GM12878 (cell line): ENCODE results near the gene AP1B1. TPM values are rescaled to one million over a fixed set of nuclear protein-coding genes. Genes with fewer than 3 reads are reported as not detected.

Experiments
- ATAC-seq: fragments of 200-7000 bp; cut with Tn5 transposase; 3 replicates; pipeline ENCODE4 v1.9.1; 2020; ENCODE audit warnings: mild to moderate bottlenecking, moderate library complexity
- BruUV-seq: library from RNA; stranded (reverse); fragments of 400-500 nt; replicated peaks from 2 replicates; lab custom pipeline; 2021; lab: Mats Ljungman, UMichigan
- CTCF ChIA-PET: fragments of 300-600 bp; sonication (Branson Sonifier 250); formaldehyde crosslinking; extraction: SDS; loops from one replicate; lab custom pipeline; 2021; ENCODE audit warnings: inconsistent platforms; lab: Yijun Ruan, JAX
- POLR2A ChIA-PET: fragments of 350-600 bp; formaldehyde crosslinking; extraction: SDS; loops from one replicate; lab custom pipeline; 2021; ENCODE audit warnings: inconsistent platforms; lab: Charles Lee
- RAD21 ChIA-PET: fragments of 300-600 bp; sonication (Branson Sonifier 250); formaldehyde crosslinking; loops from one replicate; lab custom pipeline; 2023; ENCODE audit warnings: antibody characterized with exemption; ENCODE audit not compliant: unreplicated experiment; lab: Charles Lee
- SMC1A ChIA-PET: fragments of 300-600 bp; sonication (Branson Sonifier 250); formaldehyde crosslinking; loops from one replicate; lab custom pipeline; 2023; ENCODE audit not compliant: unreplicated experiment, uncharacterized antibody; lab: Charles Lee
- DNase-seq: peaks from one replicate; pipeline ENCODE4 v3.0.0-alpha.2; 2011; ENCODE audit warnings: low read depth, low spot score
- FAIRE-seq: peaks from 3 replicates; lab custom pipeline; 2011; peaks lifted over from hg19 to GRCh38; lab: Jason Lieb, UNC
- H2AFZ ChIP-seq: 2 replicates; pipeline ENCODE4 v1.6.0; 2011; ENCODE audit warnings: low read depth, low read length, control low read depth; ENCODE audit not compliant: control insufficient read depth
- H3K27ac ChIP-seq: 2 replicates; pipeline ENCODE4 v1.5.1; 2011; ENCODE audit warnings: control low read depth; ENCODE audit not compliant: control insufficient read depth, insufficient read depth
- H3K27me3 ChIP-seq, 2 experiments: replicated peaks in 1 of 2; 2 replicates each; pipeline versions ENCODE4 v1.6.0 to v1.6.1; 2011; ENCODE audit warnings: low read length in 1 of 2; ENCODE audit not compliant: control insufficient read depth in 2 of 2, insufficient read depth in 2 of 2
- H3K36me3 ChIP-seq, 2 experiments: 2 replicates each; pipeline ENCODE4 v1.5.1; 2011; ENCODE audit warnings: low read length in 1 of 2; ENCODE audit not compliant: control insufficient read depth in 2 of 2, insufficient read depth in 2 of 2
- H3K4me1 ChIP-seq: 2 replicates; pipeline ENCODE4 v1.6.1; 2011; ENCODE audit warnings: mild to moderate bottlenecking, low read length, moderate library complexity, mixed read lengths; ENCODE audit not compliant: control insufficient read depth, insufficient read depth
- H3K4me2 ChIP-seq: 2 replicates; pipeline ENCODE4 v1.6.0; 2011; ENCODE audit warnings: control low read depth; ENCODE audit not compliant: control insufficient read depth, insufficient read depth
- H3K4me3 ChIP-seq: fragments of 200-600 bp; sonication (generic); 2 replicates; pipeline ENCODE4 v1.5.1; 2016
- H3K79me2 ChIP-seq: 2 replicates; pipeline ENCODE4 v1.6.0; 2011; ENCODE audit warnings: low read length; ENCODE audit not compliant: control insufficient read depth, insufficient read depth
- H3K9ac ChIP-seq: 2 replicates; pipeline ENCODE4 v1.8.0; 2011; ENCODE audit warnings: low read length, control low read depth, mixed read lengths; ENCODE audit not compliant: control insufficient read depth, insufficient read depth
- H3K9me3 ChIP-seq: replicated peaks from 3 replicates; pipeline ENCODE4 v1.5.1; 2011; ENCODE audit warnings: mild to moderate bottlenecking, low read length; ENCODE audit not compliant: control insufficient read depth, insufficient read depth
- H4K20me1 ChIP-seq: 2 replicates; pipeline ENCODE4 v1.6.0; 2011; ENCODE audit not compliant: control insufficient read depth, insufficient read depth
- BACH1 ChIP-seq: fragments of 450-650 bp; IDR thresholded peaks from 2 replicates; pipeline ENCODE4 v1.6.1; 2017; ENCODE audit warnings: mild to moderate bottlenecking, borderline replicate concordance
- BHLHE40 ChIP-seq, 2 experiments: fragments of 450-650 bp in 1 of 2; IDR thresholded peaks; 2 replicates each; pipeline ENCODE4 v1.6.1; 2011 to 2017; ENCODE audit warnings: low read depth in 2 of 2, borderline replicate concordance in 1 of 2, improper control_type of control experiment in 1 of 2, low read length in 1 of 2, mild to moderate bottlenecking in 1 of 2
- EZH2 ChIP-seq: IDR thresholded peaks from 2 replicates; pipeline ENCODE4 v1.6.1; 2012; ENCODE audit warnings: low read depth, mild to moderate bottlenecking, control low read depth, inconsistent platforms, low read length, borderline replicate concordance; ENCODE audit not compliant: control insufficient read depth
- GATAD2B ChIP-seq: fragments of 450-650 bp; conservative IDR thresholded peaks from 2 replicates; pipeline ENCODE4 v1.6.1; 2017; ENCODE audit warnings: low read depth, mild to moderate bottlenecking, moderate library complexity
- HDAC6 ChIP-seq: fragments of 200-600 bp; sonication (generic); IDR thresholded peaks from one replicate; pipeline ENCODE4 v1.8.0; 2017; ENCODE audit warnings: antibody characterized with exemption; ENCODE audit not compliant: unreplicated experiment
- HDGF ChIP-seq: fragments of 450-650 bp; IDR thresholded peaks from 2 replicates; pipeline ENCODE4 v1.6.1; 2016; ENCODE audit warnings: antibody characterized with exemption
- NBN ChIP-seq: fragments of 450-650 bp; IDR thresholded peaks from 2 replicates; pipeline ENCODE4 v1.6.1; 2016
- RAD21 ChIP-seq: IDR thresholded peaks from 2 replicates; pipeline ENCODE4 v1.6.1; 2011; ENCODE audit warnings: mild to moderate bottlenecking, low read depth, low read length, moderate library complexity; ENCODE audit not compliant: insufficient read depth
- RB1 ChIP-seq: fragments of 450-650 bp; formaldehyde crosslinking; IDR thresholded peaks from 2 replicates; pipeline ENCODE4 v1.6.1; 2017; ENCODE audit warnings: mild to moderate bottlenecking, borderline replicate concordance
- ZNF207 ChIP-seq: fragments of 450-650 bp; IDR thresholded peaks from 2 replicates; pipeline ENCODE4 v1.6.1; 2014; ENCODE audit warnings: antibody characterized with exemption, mild to moderate bottlenecking, borderline replicate concordance
- WGBS: methylation state at CpG from one replicate; pipeline ENCODE4 v1.1.6; 2016; ENCODE audit warnings: low lambda C conversion rate; ENCODE audit not compliant: insufficient replicate concordance, insufficient coverage; ENCODE audit errors: missing lambda C conversion rate; 5-methylcytosine and 5-hydroxymethylcytosine counted together
- in situ Hi-C: fragments of 300-500 bp; cut with MboI; formaldehyde crosslinking; loops from 9 replicates; pipeline ENCODE4 v1.14.3; 2018; ENCODE audit warnings: mixed read lengths
- intact Hi-C: fragments of 100-400 bp; cut with micrococcal nuclease; formaldehyde crosslinking; loops from one replicate; pipeline ENCODE4 v1.14.2; 2022; ENCODE audit not compliant: unreplicated experiment
- polyA plus RNA-seq, 11 experiments: library from polyadenylated mRNA; depleted of rRNA in 4 of 11; unstranded in 6 of 11; stranded (reverse) in 5 of 11; fragments of >200 nt; fragmentation: Nextera tagmentation in 4 of 11; fragmentation: Illumina TruSeq in 1 of 11; extraction: Ambion mirVana in 4 of 11; extraction: Trizol in 1 of 11; gene quantifications; 1 replicate in 1 of 11; 2 replicates in 10 of 11; pipeline versions ENCODE4 v1.2.1 to v1.2.3, GENCODE V29; 2011 to 2016; ENCODE audit warnings: inconsistent platforms in 2 of 11, missing spikeins in 2 of 11, low read depth in 1 of 11
- total RNA-seq, 4 experiments: library from RNA; depleted of rRNA in 3 of 4; stranded (reverse); fragments of >200 nt in 3 of 4; fragmentation: Illumina TruSeq in 1 of 4; extraction: Trizol in 1 of 4; gene quantifications; 2 replicates each; pipeline versions ENCODE4 v1.2.1 to v1.2.3, GENCODE V29; 2013 to 2021
- TF ChIP-seq, protein P1 (sequence below): fragments of 450-650 bp; IDR thresholded peaks from 2 replicates; pipeline ENCODE4 v1.6.1; 2017; ENCODE audit warnings: antibody characterized with exemption, mild to moderate bottlenecking, moderate library complexity
- TF ChIP-seq, protein P2 (sequence below), 3 experiments: IDR thresholded peaks in 2 of 3; conservative IDR thresholded peaks in 1 of 3; 2 replicates each; pipeline ENCODE4 v1.5.1; 2011; ENCODE audit warnings: low read depth in 3 of 3, low read length in 3 of 3, mild to moderate bottlenecking in 3 of 3, control low read depth in 2 of 3, moderate library complexity in 2 of 3, inconsistent platforms in 1 of 3, mixed read lengths in 1 of 3; ENCODE audit not compliant: control insufficient read depth in 2 of 3, insufficient read depth in 1 of 3; ENCODE audit errors: extremely low read depth in 1 of 3
- TF ChIP-seq, protein P3 (sequence below): IDR thresholded peaks from 2 replicates; pipeline ENCODE4 v1.6.1; 2011; ENCODE audit warnings: borderline replicate concordance, low read depth, mild to moderate bottlenecking, moderate library complexity, mixed read lengths, low read length; ENCODE audit not compliant: insufficient read depth; ENCODE audit errors: extremely low read length
- TF ChIP-seq, protein P4 (sequence below): fragments of 450-650 bp; IDR thresholded peaks from 2 replicates; pipeline ENCODE4 v1.6.1; 2017; ENCODE audit warnings: mild to moderate bottlenecking

The AP1B1 gene
- total and polyA plus RNA-seq, 10 of the 15 experiments (the other 5 are each of a cell fraction or from before 2014, with no cell fraction given) = 2.1 to 98.6 (median 57.8) TPM

DNA sequence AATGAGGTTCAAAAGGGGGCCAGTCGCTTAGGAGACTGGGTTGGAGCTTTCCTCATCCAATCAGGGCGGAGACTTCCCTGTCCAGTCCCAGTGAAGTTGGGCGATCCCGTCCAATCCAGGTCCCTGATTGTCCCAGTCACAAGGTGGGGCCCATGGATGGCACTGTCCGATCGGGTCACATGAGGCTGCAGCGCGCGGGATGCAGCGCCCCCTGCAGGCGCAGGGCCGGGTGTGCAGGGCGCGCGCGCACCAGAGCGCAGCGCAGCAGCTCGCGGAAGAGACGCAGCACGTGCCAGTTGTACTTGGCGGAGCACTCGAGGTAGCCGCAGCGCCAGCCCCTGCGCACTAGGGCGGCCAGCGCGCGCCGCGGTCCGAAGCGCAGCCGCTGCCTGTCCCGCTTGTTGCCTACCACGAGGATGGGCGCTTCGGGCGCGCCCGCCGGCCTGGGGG lies 75.2 kb downstream of the AP1B1 start:
- TF ChIP-seq BHLHE40 (IDR thresholded peaks at IDR 0.05; ENCODE audit: borderline replicate concordance in 1 of 2, low read depth in 2 of 2, low read length in 1 of 2) (peak; percentile 60 to 89; a peak in 3 of 4 replicates), EZH2 (no peak), HDGF (no peak), HDAC6 (peak; percentile 73), GATAD2B (no peak), RB1 (0 out of 2 replicates have a peak, but pooled peaks have one; percentile 20), ZNF207 (no peak), BACH1 (no peak), RAD21 (peak; percentile 41), NBN (no peak)
- TF ChIP-seq, protein P1, sequence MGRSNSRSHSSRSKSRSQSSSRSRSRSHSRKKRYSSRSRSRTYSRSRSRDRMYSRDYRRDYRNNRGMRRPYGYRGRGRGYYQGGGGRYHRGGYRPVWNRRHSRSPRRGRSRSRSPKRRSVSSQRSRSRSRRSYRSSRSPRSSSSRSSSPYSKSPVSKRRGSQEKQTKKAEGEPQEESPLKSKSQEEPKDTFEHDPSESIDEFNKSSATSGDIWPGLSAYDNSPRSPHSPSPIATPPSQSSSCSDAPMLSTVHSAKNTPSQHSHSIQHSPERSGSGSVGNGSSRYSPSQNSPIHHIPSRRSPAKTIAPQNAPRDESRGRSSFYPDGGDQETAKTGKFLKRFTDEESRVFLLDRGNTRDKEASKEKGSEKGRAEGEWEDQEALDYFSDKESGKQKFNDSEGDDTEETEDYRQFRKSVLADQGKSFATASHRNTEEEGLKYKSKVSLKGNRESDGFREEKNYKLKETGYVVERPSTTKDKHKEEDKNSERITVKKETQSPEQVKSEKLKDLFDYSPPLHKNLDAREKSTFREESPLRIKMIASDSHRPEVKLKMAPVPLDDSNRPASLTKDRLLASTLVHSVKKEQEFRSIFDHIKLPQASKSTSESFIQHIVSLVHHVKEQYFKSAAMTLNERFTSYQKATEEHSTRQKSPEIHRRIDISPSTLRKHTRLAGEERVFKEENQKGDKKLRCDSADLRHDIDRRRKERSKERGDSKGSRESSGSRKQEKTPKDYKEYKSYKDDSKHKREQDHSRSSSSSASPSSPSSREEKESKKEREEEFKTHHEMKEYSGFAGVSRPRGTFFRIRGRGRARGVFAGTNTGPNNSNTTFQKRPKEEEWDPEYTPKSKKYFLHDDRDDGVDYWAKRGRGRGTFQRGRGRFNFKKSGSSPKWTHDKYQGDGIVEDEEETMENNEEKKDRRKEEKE = no peak
- TF ChIP-seq, protein P2, sequence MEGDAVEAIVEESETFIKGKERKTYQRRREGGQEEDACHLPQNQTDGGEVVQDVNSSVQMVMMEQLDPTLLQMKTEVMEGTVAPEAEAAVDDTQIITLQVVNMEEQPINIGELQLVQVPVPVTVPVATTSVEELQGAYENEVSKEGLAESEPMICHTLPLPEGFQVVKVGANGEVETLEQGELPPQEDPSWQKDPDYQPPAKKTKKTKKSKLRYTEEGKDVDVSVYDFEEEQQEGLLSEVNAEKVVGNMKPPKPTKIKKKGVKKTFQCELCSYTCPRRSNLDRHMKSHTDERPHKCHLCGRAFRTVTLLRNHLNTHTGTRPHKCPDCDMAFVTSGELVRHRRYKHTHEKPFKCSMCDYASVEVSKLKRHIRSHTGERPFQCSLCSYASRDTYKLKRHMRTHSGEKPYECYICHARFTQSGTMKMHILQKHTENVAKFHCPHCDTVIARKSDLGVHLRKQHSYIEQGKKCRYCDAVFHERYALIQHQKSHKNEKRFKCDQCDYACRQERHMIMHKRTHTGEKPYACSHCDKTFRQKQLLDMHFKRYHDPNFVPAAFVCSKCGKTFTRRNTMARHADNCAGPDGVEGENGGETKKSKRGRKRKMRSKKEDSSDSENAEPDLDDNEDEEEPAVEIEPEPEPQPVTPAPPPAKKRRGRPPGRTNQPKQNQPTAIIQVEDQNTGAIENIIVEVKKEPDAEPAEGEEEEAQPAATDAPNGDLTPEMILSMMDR (IDR thresholded peaks at IDR 0.05 in 2 of 3, conservative IDR thresholded peaks at IDR 0.05 in 1 of 3; ENCODE audit: control insufficient read depth in 2 of 3, extremely low read depth in 1 of 3, insufficient read depth in 1 of 3, low read depth in 3 of 3, low read length in 3 of 3) = peak; percentile 34 to 73 (median 59)
- TF ChIP-seq, protein P3, sequence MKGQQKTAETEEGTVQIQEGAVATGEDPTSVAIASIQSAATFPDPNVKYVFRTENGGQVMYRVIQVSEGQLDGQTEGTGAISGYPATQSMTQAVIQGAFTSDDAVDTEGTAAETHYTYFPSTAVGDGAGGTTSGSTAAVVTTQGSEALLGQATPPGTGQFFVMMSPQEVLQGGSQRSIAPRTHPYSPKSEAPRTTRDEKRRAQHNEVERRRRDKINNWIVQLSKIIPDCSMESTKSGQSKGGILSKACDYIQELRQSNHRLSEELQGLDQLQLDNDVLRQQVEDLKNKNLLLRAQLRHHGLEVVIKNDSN = peak; percentile 75
- TF ChIP-seq, protein P4, sequence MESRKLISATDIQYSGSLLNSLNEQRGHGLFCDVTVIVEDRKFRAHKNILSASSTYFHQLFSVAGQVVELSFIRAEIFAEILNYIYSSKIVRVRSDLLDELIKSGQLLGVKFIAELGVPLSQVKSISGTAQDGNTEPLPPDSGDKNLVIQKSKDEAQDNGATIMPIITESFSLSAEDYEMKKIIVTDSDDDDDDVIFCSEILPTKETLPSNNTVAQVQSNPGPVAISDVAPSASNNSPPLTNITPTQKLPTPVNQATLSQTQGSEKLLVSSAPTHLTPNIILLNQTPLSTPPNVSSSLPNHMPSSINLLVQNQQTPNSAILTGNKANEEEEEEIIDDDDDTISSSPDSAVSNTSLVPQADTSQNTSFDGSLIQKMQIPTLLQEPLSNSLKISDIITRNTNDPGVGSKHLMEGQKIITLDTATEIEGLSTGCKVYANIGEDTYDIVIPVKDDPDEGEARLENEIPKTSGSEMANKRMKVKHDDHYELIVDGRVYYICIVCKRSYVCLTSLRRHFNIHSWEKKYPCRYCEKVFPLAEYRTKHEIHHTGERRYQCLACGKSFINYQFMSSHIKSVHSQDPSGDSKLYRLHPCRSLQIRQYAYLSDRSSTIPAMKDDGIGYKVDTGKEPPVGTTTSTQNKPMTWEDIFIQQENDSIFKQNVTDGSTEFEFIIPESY = peak; percentile 54; the same call in 1 of the 2 replicates
- ATAC-seq = peak; percentile 47
- Histone ChIP-seq H4K20me1 (no peaks in the 10 kb centered on the region), H2AFZ (no peak overlapping the region), H3K4me2 (no peak overlapping the region), H3K27ac (no peak overlapping the region), H3K9me3 (no peaks in the 10 kb centered on the region), H3K27me3 (peaks cover 7 to 9% of the 10 kb centered on the region in 2 experiments; a peak in 3 of 4 replicates), H3K9ac (no peak overlapping the region), H3K79me2 (no peaks in the 10 kb centered on the region), H3K36me3 (no peaks in the 10 kb centered on the region), H3K4me3 (no peak overlapping the region), H3K4me1 (no peaks in the 10 kb centered on the region)
- no peak for FAIRE-seq
- ChIA-PET POLR2A (no interaction called here), CTCF (interaction anchor here (0.7 kb wide), 1 partner anchor 31 kb away, joined by 4 read pairs; no protein-coding TSS in a partner anchor), SMC1A (no interaction called here), RAD21 (interaction anchor here (1.0 kb wide), 1 partner anchor 241 kb away, joined by 4 read pairs; the partner anchor contains the start of gene KREMEN1)
- WGBS = 57% methylated on average over 44 of the region's 44 CpGs
- in situ Hi-C loops (no loop called here), intact Hi-C loops (no loop called here)
- no peak for DNase-seq
- no TSS peak for BruUV-seq
